Measurements from ENCODE around the gene CEP131. TPM values are rescaled to one million over a fixed set of nuclear protein-coding genes. Genes with fewer than 3 reads are reported as not detected.
"Not testable (repeated sequence)": the region's sequence is repeated elsewhere in the genome, so short reads cannot be mapped to it uniquely, and the experiment has no call there.

The CEP131 gene
- total RNA-seq, 2 donors from 2014 or later = 4.7 to 9.5 TPM

GRCh38 chr17:81232616-81233241 is 10.0 kb upstream of the CEP131 start:
- intact Hi-C loops (cut with DNase I, micrococcal nuclease) = no loop called here
- no peak for ATAC-seq
- no peak for DNase-seq

GRCh38 chr17:81231766-81232581 is 9.2 kb upstream of the CEP131 start:
- intact Hi-C loops (cut with DNase I, micrococcal nuclease) = no loop called here
- DNase-seq (no peak), ATAC-seq (no peak)

- intact Hi-C loops (cut with DNase I, micrococcal nuclease) = no loop called here
- DNase-seq = no peak
Observed at GRCh38 chr17:81231121-81231645, 8.4 kb upstream of the CEP131 start.

GRCh38 chr17:81230043-81230820 is 7.5 kb upstream of the CEP131 start:
- intact Hi-C loops (cut with DNase I, micrococcal nuclease) = no loop called here
- no peak for DNase-seq
- peak; percentile 35 for ATAC-seq

More at GRCh38 chr17:81231121-81231645, 8.4 kb upstream of the CEP131 start:
- ATAC-seq = no peak

- intact Hi-C loops (cut with DNase I, micrococcal nuclease) = no loop called here
- DNase-seq = no peak
- ATAC-seq = no peak
Observed at GRCh38 chr17:81229666-81229920, 6.8 kb upstream of the CEP131 start.

GRCh38 chr17:81228834-81229665 is 6.3 kb upstream of the CEP131 start:
- intact Hi-C loops (cut with DNase I, micrococcal nuclease) = no loop called here
- DNase-seq = no peak
- ATAC-seq = no peak

- intact Hi-C loops (cut with DNase I, micrococcal nuclease) = no loop called here
- ATAC-seq (no peak), DNase-seq (no peak)
Observed at GRCh38 chr17:81228420-81228819, 5.7 kb upstream of the CEP131 start.

GRCh38 chr17:81227630-81228029 is 4.9 kb upstream of the CEP131 start:
- intact Hi-C loops (cut with DNase I, micrococcal nuclease); DNase-seq; ATAC-seq: not testable (repeated sequence)

- intact Hi-C loops (cut with DNase I, micrococcal nuclease) = no loop called here
- DNase-seq (peak in 1 of 2 donors; percentile 40), ATAC-seq (no peak)
Observed at GRCh38 chr17:81223762-81224130, 981 bp upstream of the CEP131 start.

GRCh38 chr17:81222620-81222905 is 202 bp downstream of the CEP131 start:
- peak; percentile 0 for ATAC-seq
- intact Hi-C loops (cut with DNase I, micrococcal nuclease) = no loop called here
- no peak for DNase-seq

- DNase-seq (no peak), ATAC-seq (no peak)
- intact Hi-C loops (cut with DNase I, micrococcal nuclease) = no loop called here
Observed at GRCh38 chr17:81221842-81222619, 734 bp downstream of the CEP131 start.

GRCh38 chr17:81221371-81221841 is 1.4 kb downstream of the CEP131 start:
- ATAC-seq (no peak), DNase-seq (no peak)
- intact Hi-C loops (cut with DNase I, micrococcal nuclease) = no loop called here

- no peak for ATAC-seq
- intact Hi-C loops (cut with DNase I, micrococcal nuclease) = no loop called here
- DNase-seq = no peak
Observed at GRCh38 chr17:81219476-81220180, 3.1 kb downstream of the CEP131 start.

- DNase-seq = no peak
- intact Hi-C loops (cut with DNase I, micrococcal nuclease) = no loop called here
- ATAC-seq = no peak
Observed at GRCh38 chr17:81218991-81219390, 3.8 kb downstream of the CEP131 start.

- intact Hi-C loops (cut with DNase I, micrococcal nuclease) = no loop called here
- DNase-seq (no peak), ATAC-seq (no peak)
Observed at GRCh38 chr17:81218459-81218858, 4.3 kb downstream of the CEP131 start.

- intact Hi-C loops (cut with DNase I, micrococcal nuclease) = no loop called here
- ATAC-seq = no peak
- no peak for DNase-seq
Observed at GRCh38 chr17:81217491-81217890, 5.3 kb downstream of the CEP131 start.

- DNase-seq (no peak), ATAC-seq (no peak)
- intact Hi-C loops (cut with DNase I, micrococcal nuclease) = no loop called here
Observed at GRCh38 chr17:81213978-81214377, 8.8 kb downstream of the CEP131 start.

- intact Hi-C loops (cut with DNase I, micrococcal nuclease) = no loop called here
- no peak for DNase-seq
- no peak for ATAC-seq
Observed at GRCh38 chr17:81212365-81212764, 10.4 kb downstream of the CEP131 start.
